GM15510 (cell line): ENCODE data around the gene BAX.

ENCODE experiments used
- POLR2A ChIP-seq: IDR thresholded peaks from 3 replicates; pipeline ENCODE4 v1.6.1; 2011; ENCODE audit warnings: borderline replicate concordance; ENCODE audit not compliant: insufficient read length; ENCODE audit errors: extremely low read depth

The BAX gene

GRCh38 chr19:48965806-48966540, 11.3 kb downstream of the BAX start:
- no peak for TF ChIP-seq POLR2A

- no peak for TF ChIP-seq POLR2A
Measured at GRCh38 chr19:48966541-48967345, 12.1 kb downstream of the BAX start.

- peak; percentile 48 for TF ChIP-seq POLR2A
Measured at GRCh38 chr19:48967346-48968178, 12.9 kb downstream of the BAX start.

GRCh38 chr19:48968179-48968661, 13.5 kb downstream of the BAX start:
- TF ChIP-seq POLR2A: no peak

GRCh38 chr19:48968813-48969218, 14.1 kb downstream of the BAX start:
- TF ChIP-seq POLR2A: no peak

GRCh38 chr19:48969276-48970138, 14.8 kb downstream of the BAX start:
- no peak for TF ChIP-seq POLR2A

GRCh38 chr19:48970139-48970766, 15.6 kb downstream of the BAX start:
- no peak for TF ChIP-seq POLR2A

- no peak for TF ChIP-seq POLR2A
Measured at GRCh38 chr19:48970923-48971395, 16.3 kb downstream of the BAX start.

GRCh38 chr19:48975947-48976847, 21.5 kb downstream of the BAX start:
- TF ChIP-seq POLR2A: no peak

- no peak for TF ChIP-seq POLR2A
Measured at GRCh38 chr19:48977061-48977460, 22.4 kb downstream of the BAX start.

GRCh38 chr19:48982280-48982679, 27.6 kb downstream of the BAX start:
- TF ChIP-seq POLR2A: no peak

- TF ChIP-seq POLR2A: no peak
Measured at GRCh38 chr19:48985711-48986110, 31.0 kb downstream of the BAX start.
